Measurements from ENCODE around the gene SCCPDH. TPM values are rescaled to one million over a fixed set of nuclear protein-coding genes. Genes with fewer than 3 reads are reported as not detected.

The SCCPDH gene
- total and polyA plus RNA-seq, 2 of the 13 experiments (the other 11 are each of a cell fraction or from before 2014, with no cell fraction given) = 36.7 to 62.3 TPM

GRCh38 chr1:246711548-246712003 lies 12.6 kb upstream of the SCCPDH start (continued):
- TF ChIP-seq TBL1XR1 (IDR thresholded peaks at IDR 0.05; ENCODE audit: borderline replicate concordance, low read length, partially characterized antibody) (no peak), MED1 (CRISPR knock-in tag; IDR thresholded peaks at IDR 0.05) (0 out of 2 replicates have a peak, but pooled peaks have one; percentile 22), ZNF280D (CRISPR knock-in tag; IDR thresholded peaks at IDR 0.05) (0 out of 2 replicates have a peak, but pooled peaks have one; percentile 53), CREM (IDR thresholded peaks at IDR 0.05) (no peak), CREM (CRISPR knock-in tag; IDR thresholded peaks at IDR 0.05) (no peak), ZBTB20 (CRISPR knock-in tag; IDR thresholded peaks at IDR 0.05; ENCODE audit: borderline replicate concordance, low read depth) (no peak), HNF4G (IDR thresholded peaks at IDR 0.05; ENCODE audit: borderline replicate concordance, low read depth, low read length) (peak; percentile 17; the same call in 1 of the 2 replicates), HNF4G (CRISPR knock-in tag; IDR thresholded peaks at IDR 0.05; ENCODE audit: borderline replicate concordance, low read depth) (no peak), ZNF615 (CRISPR knock-in tag; IDR thresholded peaks at IDR 0.05; ENCODE audit: borderline replicate concordance) (no peak), ARNT (IDR thresholded peaks at IDR 0.05) (no peak), TBX2 (CRISPR knock-in tag; IDR thresholded peaks at IDR 0.05; ENCODE audit: borderline replicate concordance) (peak; percentile 68), ZNF543 (CRISPR knock-in tag; IDR thresholded peaks at IDR 0.05) (no peak), AGO2 (optimal IDR thresholded peaks at IDR 0.05; ENCODE audit: low read depth, low read length) (no peak), ZNF577 (CRISPR knock-in tag; IDR thresholded peaks at IDR 0.05; ENCODE audit: borderline replicate concordance, low read depth) (no peak), KDM6A (CRISPR knock-in tag; IDR thresholded peaks at IDR 0.05; ENCODE audit: low read depth) (no peak), ZNF747 (CRISPR knock-in tag; IDR thresholded peaks at IDR 0.05; ENCODE audit: borderline replicate concordance) (0 out of 2 replicates have a peak, but pooled peaks have one; percentile 34), ZNF557 (CRISPR knock-in tag; IDR thresholded peaks at IDR 0.05) (no peak), HOMEZ (CRISPR knock-in tag; IDR thresholded peaks at IDR 0.05; ENCODE audit: low read depth) (no peak)
- TF ChIP-seq, protein P1, sequence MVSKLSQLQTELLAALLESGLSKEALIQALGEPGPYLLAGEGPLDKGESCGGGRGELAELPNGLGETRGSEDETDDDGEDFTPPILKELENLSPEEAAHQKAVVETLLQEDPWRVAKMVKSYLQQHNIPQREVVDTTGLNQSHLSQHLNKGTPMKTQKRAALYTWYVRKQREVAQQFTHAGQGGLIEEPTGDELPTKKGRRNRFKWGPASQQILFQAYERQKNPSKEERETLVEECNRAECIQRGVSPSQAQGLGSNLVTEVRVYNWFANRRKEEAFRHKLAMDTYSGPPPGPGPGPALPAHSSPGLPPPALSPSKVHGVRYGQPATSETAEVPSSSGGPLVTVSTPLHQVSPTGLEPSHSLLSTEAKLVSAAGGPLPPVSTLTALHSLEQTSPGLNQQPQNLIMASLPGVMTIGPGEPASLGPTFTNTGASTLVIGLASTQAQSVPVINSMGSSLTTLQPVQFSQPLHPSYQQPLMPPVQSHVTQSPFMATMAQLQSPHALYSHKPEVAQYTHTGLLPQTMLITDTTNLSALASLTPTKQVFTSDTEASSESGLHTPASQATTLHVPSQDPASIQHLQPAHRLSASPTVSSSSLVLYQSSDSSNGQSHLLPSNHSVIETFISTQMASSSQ (IDR thresholded peaks at IDR 0.05; ENCODE audit: low read depth) = no peak
- TF ChIP-seq, protein P1 (CRISPR knock-in tag; IDR thresholded peaks at IDR 0.05; ENCODE audit: borderline replicate concordance) = no peak
- TF ChIP-seq, protein P2, sequence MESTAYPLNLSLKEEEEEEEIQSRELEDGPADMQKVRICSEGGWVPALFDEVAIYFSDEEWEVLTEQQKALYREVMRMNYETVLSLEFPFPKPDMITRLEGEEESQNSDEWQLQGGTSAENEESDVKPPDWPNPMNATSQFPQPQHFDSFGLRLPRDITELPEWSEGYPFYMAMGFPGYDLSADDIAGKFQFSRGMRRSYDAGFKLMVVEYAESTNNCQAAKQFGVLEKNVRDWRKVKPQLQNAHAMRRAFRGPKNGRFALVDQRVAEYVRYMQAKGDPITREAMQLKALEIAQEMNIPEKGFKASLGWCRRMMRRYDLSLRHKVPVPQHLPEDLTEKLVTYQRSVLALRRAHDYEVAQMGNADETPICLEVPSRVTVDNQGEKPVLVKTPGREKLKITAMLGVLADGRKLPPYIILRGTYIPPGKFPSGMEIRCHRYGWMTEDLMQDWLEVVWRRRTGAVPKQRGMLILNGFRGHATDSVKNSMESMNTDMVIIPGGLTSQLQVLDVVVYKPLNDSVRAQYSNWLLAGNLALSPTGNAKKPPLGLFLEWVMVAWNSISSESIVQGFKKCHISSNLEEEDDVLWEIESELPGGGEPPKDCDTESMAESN (CRISPR knock-in tag; conservative IDR thresholded peaks at IDR 0.05) = 0 out of 2 replicates have a peak, but pooled peaks have one; percentile 28

All from HepG2 (cell line).